IPS-NIHi11 (cell line): ENCODE measurements around the gene WBP1.
"Not testable (repeated sequence)": the region's sequence is repeated elsewhere in the genome, so short reads cannot be mapped to it uniquely, and the experiment has no call there.

Source experiments
- DNase-seq: peaks from one replicate; pipeline ENCODE4 v3.0.0; 2012; ENCODE audit warnings: mixed read lengths, low spot score

The WBP1 gene

DNA sequence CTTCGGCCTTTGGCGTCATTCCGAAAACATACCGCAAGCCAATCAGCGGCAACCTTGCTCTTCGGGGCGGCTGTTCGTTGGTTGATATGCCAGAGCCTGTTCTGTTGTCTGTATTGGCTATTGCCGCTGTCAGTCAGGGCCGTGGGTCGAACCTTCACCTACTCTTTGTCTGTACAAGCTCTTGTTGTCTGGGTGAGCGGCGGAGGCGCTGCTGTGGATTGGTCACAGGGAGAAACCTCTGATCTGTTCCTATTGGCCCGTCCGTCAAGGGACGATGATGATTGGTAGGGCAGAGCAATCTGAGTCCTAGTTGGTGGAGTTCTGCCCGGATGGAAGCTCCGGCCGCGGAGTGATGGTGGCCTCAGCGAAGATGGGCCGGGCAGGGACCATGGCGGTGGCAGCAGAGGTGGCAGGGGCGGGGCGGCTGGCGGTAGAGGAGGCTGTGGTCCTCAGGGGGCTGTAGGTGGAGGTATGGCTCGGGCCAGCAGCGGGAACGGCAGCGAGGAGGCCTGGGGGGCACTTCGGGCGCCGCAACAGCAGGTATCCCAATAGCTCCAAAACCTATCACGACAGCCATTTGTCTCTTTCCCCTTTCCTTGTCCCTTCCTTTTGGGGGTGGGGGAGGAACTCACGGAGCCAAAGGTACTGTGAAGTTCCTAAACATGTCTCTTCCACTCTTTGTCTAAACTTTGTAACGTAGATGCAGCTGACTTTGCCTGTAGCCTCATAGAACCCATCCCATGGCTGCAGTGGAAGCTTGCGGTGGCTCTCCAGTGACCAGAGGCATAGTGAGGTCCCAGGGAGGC lies at the start of gene WBP1:
TSS of gene WBP1 (plus strand) at position 307 of the 806 bp plus-strand sequence. CDS start at position 472, 165 bp downstream.
- peak; percentile 89 for DNase-seq

DNA sequence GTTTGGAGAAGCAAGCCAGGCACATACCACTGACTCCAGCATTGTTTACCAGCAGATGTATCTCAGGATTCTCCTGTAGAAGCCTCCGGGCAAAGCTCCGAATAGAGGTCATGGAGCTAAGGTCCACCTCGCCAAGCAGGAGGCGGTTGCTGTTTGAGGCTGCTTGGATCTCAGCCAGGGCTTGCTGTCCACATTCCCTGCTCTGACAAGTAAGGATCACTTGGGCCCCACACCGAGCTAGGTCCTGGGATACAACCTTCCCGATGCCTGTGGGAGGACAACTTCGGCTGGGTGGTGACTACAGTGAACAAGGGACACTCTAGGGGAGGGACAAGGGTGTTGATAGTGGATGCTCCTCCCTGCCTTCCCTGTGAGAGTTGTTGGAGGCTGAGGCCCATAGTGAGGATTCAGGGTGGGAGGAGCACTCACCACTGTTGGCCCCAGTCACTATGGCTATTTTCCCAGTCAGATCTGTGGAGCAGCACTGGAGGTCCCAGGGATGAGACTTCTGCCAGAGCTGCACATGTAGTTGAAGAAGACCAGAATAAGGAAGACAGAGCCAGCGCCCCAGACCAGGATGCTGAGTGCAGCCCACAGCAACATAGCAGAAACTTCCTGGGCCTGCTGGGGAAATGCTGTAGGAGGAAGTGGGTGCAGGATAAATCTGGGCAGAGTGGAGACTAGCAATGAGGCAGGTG lies 45.1 kb upstream of the WBP1 start:
- DNase-seq: no peak

DNA sequence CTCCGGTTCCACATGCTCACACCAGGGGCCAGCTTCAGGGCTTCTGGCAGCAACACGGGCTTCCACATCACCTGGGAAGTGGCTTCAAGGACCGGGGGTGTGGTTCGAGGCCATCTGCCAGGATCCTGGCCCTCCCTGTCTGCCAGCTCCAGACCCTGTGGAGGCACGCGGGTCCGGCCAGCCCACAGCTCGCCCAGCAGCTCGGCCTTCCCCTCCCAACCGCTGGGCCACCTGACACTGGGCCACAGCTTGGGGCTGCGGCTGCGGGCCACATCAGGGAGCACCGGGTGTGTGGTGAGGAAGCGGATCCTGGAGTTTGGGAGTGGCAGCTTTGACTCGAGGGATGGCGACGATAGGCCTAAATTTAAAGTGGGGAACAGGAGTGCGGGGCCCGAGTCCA lies 43.8 kb upstream of the WBP1 start:
- peak; percentile 44 for DNase-seq

DNA sequence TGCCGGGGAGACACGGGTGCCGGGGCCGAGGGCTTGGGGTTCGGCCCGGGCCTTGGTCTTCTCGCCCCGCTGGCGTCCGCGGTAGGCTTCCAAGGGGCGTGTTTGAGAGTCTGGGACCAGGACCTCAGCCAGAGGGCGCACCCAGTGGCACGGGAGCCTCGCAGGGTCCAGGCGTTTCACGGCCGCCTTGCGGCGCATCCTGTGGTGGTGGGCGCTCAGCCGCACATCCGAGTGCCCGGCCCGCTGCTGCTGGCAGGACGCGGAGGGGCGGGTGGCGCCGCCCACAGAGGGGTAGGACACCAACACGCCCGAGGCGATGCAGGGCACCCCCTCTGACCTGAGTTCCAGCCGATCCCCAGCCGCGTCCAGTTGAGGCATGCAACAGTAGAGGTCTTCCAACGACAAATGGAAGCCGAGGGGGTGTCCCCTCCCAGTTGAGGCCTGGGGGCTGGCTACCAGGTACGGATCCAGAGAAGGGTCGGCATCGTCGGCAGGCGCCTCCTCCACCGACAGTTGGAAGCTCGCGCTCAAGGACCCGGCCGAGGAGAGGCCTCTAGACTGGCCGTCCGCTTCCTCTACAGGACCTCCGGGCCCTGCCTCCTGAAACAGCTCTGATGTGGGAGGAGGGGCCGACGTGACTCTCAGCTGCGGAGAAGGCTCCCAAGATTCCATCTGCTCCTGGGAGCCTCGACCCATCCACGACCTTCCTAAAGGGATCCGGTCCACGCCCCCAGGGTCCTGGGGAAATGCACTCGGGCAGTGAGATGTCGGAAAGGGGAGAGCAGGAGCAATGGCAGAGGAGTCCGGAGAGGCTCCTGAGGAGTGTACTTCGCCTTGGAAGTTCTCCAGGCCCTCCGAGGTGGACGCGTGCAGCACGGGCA lies 43.1 kb upstream of the WBP1 start:
- DNase-seq: peak; percentile 58

DNA sequence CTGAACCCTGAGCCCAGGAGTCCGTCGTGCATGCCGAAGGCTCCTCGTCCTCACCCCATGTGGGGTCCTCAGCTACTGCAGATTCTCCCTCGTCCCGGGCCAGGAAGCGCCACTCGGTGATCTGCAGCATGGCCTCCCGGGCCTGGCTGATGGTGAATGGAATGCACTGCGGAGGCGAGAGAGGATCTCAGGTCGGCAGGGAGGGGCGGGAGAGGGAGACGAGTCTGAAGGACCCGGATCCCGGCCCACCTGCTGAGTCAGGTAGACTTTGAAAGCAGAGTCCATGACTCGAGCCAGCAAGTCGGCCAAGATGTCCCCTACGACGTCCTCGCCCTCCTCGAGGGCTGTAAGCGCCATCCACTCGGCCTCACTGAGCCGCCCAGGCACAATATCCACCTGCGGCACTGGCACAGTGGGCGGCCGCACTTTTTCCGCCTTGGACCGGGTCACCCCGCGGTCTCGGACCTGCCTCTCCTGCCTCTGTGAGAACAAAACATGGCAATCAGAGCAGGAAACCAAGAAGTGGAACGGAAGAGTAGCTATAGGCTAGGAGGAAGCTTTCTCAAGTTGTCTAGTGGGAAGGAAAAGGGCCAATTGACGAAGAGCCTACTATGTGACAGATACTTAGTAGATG lies 42.4 kb upstream of the WBP1 start:
- peak; percentile 75 for DNase-seq

DNA sequence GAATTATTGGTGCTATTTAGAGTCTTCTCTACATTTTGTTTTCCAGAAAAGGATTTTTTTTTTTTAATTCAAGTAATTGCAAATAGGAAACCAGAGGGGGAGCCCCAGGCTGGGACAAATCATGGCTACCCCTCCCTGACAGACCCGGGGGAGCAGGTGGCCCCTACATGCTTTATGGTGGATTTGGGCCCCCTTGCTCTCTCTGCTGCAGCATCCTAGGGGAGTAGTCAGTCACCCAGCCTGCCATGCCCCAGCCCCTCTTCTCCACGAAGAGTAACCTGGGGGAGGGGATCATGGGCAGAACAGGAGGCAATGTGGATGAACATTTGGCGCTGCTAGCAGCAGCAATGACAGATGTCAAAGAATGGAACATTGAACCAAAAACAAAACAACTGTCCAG lies 41.5 kb upstream of the WBP1 start:
- no peak for DNase-seq

DNA sequence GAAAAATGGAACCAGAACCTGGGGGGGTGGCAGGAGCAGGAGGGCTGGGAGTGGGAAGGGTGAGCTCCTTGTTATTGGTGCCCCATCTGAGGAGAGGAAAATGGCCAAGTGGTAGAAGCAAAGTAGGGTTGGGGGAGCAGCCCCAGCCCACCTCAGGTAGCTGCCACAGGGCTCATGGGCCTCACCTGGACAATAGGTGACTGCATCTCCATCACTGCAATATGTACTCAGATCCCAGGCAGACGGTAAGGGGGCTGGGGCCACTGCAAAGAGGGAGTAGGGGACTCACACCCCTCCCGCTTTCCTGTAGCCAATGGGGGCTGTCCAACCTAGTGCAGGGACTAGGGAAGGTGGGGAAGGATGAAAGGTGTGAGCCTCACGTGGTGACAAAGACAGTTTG lies 41.0 kb upstream of the WBP1 start:
- DNase-seq: no peak

DNA sequence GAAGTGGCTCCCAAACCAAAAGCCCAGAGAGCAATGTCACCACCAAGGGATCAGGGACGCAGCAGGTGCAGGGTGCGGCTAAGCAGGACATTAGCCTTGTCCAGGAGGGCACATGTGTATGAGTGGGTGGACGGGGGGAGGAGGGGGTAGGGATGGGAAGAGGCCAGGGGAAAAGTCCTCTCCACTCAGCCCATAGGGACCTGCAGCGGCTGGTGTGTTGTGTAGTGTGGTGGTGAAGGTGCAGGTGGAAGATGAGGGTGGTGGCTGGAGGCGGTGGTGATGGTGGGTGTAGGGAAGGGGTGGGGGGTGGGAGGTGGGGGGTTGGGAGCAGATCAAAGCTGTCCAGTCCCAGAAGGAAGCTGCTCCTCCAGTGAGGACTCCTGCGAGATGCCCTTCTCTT lies 40.5 kb upstream of the WBP1 start:
- no peak for DNase-seq

DNA sequence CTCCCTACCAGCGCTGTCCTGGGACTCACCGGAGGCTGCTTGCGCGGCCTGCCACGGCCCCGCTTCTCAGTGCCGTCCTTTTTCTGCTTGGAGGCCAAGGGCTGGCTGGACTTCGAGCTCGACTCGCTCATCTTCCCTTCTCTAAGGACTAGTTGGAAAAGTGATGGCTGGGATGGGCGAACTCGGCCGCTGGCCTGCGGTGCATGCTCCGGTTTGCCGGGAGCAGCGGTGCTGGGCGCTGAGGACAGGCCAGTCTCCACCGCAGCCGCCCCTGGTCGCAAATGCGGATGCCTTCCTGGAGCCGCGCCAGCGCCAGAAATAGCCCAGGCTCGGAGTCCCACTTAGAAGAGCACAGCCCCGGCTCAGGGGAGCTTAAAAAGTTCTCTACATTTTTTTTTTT lies 39.9 kb upstream of the WBP1 start:
- no peak for DNase-seq

DNA sequence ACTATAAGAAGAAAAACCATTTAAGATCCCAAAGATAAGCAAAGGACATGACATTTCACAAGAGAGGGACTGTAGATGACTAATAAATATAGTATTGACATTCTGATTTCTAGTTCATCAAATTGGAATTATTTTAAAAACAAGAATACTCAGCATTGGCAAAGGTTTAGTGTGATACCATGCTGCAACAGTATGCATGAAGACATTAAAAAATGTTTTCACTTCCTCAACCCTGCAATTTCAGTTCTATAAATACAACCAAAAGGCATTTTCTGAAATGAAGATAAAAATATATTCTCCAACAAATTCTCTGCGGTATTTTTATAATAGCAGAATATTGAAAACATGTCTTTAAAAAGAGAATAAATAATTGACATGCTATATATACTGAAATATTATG lies 38.9 kb upstream of the WBP1 start:
- DNase-seq: no peak

DNA sequence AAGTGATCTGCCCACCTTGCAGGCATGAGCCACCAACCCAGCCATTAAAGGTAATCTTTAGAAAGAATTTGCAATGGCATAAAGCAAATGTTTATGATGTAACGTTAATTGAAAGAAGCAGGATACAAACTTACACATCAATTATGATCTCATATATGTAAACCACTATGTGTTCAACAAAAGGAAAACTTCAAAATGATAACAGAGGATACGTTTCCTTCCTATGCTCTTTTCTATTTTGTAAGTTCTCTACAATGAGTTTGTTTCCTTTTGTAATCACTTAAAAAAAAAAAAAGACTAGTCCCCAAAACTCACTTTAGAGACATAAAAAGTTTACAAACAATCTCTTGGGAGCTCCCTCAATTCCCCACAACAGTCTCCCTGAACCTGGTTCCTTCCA lies 38.2 kb upstream of the WBP1 start:
- no peak for DNase-seq

DNA sequence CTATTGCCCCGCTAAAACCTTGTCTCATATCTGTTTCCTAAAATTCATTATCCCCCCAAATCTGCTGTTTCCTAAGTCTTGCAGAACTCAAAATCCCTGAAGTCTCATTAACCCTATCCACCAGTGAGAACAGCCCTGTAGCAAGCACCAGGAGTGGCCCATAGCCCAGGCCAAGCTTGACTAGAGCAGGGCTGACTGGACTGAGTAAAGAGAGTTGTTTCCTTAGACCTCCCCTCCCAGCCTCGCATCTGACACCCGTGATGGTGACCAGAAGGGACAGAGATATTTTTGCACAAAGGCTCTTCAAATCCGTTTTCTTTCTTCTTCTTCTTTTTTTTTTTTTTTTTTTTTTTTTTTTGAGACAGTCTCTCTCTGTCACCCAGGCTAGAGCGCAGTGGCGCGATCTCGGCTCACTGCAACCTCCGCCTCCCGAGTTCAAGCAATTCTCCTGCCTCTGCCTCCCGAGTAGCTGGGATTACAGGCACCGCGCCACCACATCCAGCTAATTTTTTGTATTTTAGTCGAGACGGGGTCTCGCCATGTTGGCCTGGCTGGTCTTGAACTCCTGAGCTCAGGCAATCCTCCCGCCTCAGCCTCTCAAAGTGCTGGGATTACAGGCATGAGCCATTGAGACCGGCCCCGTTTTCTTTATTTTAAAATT lies 37.7 kb upstream of the WBP1 start:
- not testable (repeated sequence) for DNase-seq

DNA sequence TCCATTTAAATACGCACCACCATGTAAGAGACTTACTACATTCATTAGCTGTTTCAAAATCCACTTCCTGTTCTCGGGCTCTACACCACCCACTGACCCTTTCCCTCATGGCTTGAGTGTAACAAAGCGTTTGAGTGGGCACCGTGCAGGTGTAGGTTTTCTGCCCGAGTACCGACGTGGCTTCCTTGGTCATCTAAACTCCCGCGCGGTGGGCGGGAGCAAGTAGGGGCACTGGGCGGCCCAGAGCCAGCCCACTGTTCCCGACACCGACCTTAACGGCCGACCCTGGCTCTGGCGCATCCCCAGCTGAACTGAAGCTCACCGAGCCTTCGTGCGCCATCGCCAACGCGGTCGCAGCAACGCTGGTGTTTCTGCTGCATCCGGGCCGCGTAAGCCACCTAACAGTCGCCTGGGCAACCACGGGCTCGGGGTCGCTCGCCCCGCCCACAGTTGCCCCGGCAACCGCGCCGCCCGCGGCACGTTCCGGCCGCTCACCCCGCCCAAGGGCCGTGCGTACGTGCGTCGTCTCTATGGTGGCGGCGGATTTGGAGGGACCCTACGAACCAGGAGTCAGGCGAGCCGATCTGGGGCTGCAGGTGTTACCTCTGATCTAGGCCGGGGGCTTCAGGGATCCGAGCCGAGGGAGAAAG lies 36.9 kb upstream of the WBP1 start, which contains the start of the genes C2orf81 and WDR54:
TSS of gene C2orf81 (minus strand) at position 399 of the 650 bp plus-strand sequence. CDS start at position 340, 59 bp downstream.
TSS of gene WDR54 (plus strand) at position 510 of the 650 bp plus-strand sequence. CDS start 424 bp downstream, outside the sequence.
- peak; percentile 98 for DNase-seq

DNA sequence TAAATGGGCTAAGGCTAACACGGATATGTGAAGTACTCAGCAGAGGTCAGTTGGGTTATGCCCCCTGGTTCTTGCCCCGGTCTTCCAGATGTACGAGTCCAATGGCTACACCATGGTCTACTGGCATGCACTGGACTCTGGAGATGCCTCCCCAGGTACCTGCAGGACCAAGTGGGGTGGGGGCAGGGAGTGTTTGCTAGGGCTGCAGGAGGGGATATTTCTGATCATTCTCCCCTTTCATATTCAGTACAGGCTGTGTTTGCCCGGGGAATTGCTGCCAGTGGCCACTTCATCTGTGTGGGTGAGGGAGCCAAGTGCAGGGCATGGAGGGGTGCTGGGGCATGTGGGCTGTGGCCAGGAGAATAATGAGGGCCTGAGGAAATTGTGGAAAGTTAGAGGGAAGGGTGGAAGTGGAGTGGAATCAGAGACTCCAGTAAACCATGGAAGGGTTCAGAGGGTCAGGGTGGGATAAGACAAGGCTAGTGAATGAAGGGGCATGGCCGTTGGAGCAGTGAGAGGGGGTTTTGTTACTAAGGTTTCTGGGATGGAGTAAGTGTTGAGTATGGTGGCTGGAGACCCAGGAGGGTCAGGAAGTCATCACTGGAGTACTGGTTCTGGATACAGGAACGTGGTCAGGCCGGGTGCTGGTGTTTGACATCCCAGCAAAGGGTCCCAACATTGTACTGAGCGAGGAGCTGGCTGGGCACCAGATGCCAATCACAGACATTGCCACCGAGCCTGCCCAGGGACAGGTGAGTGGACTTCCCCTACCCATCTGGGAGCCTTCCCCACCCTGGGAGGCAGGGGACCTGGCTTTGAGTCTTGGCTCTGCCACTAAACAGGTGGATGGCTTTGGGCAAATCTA lies 34.8 kb upstream of the WBP1 start:
- no peak for DNase-seq

DNA sequence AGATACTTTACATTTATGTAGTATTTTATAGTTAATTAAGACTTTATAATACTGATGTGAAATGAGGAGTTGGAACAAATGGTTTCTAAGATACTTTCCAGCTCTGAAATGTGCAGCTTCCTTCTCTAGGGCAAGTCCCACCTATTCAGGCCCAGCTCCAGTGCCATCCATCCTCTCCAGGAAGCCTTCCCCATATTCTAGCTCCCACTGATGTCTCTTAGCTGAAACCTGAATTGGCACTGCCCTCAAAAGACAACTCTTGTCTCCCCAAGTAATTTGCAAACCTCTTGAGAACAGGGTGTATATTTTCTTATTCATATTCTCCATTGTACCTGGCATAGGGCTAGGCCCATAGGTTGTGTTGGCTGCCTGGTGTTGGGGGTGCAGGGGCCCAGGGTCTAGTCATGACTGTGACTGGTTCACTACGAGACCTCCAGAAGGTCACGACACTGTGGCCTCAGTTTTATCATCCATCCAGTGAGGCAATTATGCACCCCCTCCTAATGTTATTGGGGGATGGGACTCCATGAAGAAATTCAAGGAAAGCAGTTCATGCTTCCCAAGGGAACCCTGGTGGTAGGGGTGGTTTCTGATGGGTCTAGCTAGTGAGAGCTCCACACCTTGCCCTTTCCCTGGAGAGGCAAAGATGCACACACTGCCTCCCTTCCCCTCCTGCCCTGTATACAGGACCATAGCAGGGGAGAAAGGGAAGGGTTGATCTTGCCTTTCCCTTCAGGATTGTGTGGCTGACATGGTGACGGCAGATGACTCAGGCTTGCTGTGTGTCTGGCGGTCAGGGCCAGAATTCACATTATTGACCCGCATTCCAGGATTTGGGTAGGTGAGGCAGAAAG lies 33.9 kb upstream of the WBP1 start:
- no peak for DNase-seq

DNA sequence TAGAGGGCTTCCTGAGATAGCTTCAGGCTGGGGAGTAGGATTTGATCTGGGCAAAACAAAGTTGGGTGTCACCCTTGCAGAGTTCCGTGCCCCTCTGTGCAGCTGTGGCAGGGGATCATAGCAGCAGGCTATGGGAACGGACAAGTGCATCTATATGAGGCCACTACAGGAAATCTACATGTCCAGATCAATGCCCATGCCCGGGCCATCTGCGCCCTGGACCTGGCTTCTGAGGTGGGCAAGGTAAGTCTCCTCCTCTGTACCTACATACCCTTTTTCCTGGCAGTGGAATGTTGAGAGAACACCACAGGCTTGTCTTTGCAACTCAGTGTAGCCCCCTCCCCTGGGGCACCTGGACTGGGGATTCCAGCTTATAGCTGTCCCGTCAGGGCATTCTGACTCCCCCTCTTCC lies 33.2 kb upstream of the WBP1 start:
- DNase-seq: no peak

DNA sequence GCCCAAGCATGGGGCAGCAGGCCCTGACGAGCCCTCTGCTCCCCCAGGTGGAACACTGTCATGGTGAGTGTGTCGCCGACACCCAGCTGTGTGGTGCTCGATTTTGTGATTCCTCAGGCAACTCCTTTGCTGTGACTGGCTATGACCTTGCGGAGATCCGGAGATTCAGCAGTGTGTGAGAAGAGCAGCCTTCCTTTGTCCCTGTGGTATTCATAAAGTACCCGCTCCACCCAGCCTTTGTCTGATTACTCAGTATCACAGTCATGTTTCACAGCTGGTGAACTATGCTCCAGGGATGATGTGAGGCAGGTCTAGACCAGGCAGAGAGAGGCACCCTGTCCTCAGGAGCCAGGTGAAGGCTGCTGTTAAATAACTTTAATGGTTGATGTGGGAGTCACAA lies 32.7 kb upstream of the WBP1 start:
- DNase-seq: no peak

DNA sequence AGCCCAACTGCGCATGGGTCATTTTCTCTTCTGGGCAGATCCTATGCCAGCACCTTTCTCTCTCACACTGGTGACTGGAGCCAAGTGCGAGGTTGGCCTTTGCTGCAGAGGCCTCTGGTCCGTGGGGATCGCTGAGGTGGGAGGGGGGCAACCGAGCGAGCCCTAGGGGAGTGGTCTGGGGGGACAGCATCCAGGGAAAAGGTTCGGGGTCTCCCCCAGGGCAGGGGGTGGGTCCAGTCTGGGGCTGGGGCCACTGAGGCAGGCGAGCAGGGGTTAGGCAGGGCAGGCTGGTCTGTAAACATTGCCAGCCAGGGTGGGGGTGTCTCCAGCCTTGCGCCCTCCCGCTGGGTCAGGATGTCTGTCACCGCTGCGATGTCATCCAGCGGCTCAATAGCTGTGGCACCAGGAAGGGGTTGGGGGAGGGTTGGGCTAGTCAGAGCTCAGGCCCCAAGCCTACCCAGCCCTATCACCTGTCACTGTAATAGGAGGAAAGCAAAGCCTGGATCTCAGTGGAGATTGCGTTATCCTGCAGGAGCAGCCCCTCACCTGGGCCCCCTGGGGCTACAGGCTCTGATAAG lies 32.0 kb upstream of the WBP1 start:
- no peak for DNase-seq
